GM12878 (cell line): ENCODE measurements around the gene TEPSIN. TPM values are rescaled to one million over a fixed set of nuclear protein-coding genes. Genes with fewer than 3 reads are reported as not detected.

ENCODE experiments used
- ATAC-seq: fragments of 200-7000 bp; cut with Tn5 transposase; 3 replicates; pipeline ENCODE4 v1.9.1; 2020; ENCODE audit warnings: mild to moderate bottlenecking, moderate library complexity
- BruUV-seq: library from RNA; stranded (reverse); fragments of 400-500 nt; replicated peaks from 2 replicates; lab custom pipeline; 2021; lab: Mats Ljungman, UMichigan
- CTCF ChIA-PET: fragments of 300-600 bp; sonication (Branson Sonifier 250); formaldehyde crosslinking; extraction: SDS; loops from one replicate; lab custom pipeline; 2021; ENCODE audit warnings: inconsistent platforms; lab: Yijun Ruan, JAX
- POLR2A ChIA-PET: fragments of 350-600 bp; formaldehyde crosslinking; extraction: SDS; loops from one replicate; lab custom pipeline; 2021; ENCODE audit warnings: inconsistent platforms; lab: Charles Lee
- RAD21 ChIA-PET: fragments of 300-600 bp; sonication (Branson Sonifier 250); formaldehyde crosslinking; loops from one replicate; lab custom pipeline; 2023; ENCODE audit warnings: antibody characterized with exemption; ENCODE audit not compliant: unreplicated experiment; lab: Charles Lee
- SMC1A ChIA-PET: fragments of 300-600 bp; sonication (Branson Sonifier 250); formaldehyde crosslinking; loops from one replicate; lab custom pipeline; 2023; ENCODE audit not compliant: unreplicated experiment, uncharacterized antibody; lab: Charles Lee
- DNase-seq: peaks from one replicate; pipeline ENCODE4 v3.0.0-alpha.2; 2011; ENCODE audit warnings: low read depth, low spot score
- FAIRE-seq: peaks from 3 replicates; lab custom pipeline; 2011; peaks lifted over from hg19 to GRCh38; lab: Jason Lieb, UNC
- H2AFZ ChIP-seq: 2 replicates; pipeline ENCODE4 v1.6.0; 2011; ENCODE audit warnings: low read depth, low read length, control low read depth; ENCODE audit not compliant: control insufficient read depth
- H3K27ac ChIP-seq: 2 replicates; pipeline ENCODE4 v1.5.1; 2011; ENCODE audit warnings: control low read depth; ENCODE audit not compliant: control insufficient read depth, insufficient read depth
- H3K27me3 ChIP-seq, 2 experiments: replicated peaks in 1 of 2; 2 replicates each; pipeline versions ENCODE4 v1.6.0 to v1.6.1; 2011; ENCODE audit warnings: low read length in 1 of 2; ENCODE audit not compliant: control insufficient read depth in 2 of 2, insufficient read depth in 2 of 2
- H3K36me3 ChIP-seq, 2 experiments: 2 replicates each; pipeline ENCODE4 v1.5.1; 2011; ENCODE audit warnings: low read length in 1 of 2; ENCODE audit not compliant: control insufficient read depth in 2 of 2, insufficient read depth in 2 of 2
- H3K4me1 ChIP-seq: 2 replicates; pipeline ENCODE4 v1.6.1; 2011; ENCODE audit warnings: mild to moderate bottlenecking, low read length, moderate library complexity, mixed read lengths; ENCODE audit not compliant: control insufficient read depth, insufficient read depth
- H3K4me2 ChIP-seq: 2 replicates; pipeline ENCODE4 v1.6.0; 2011; ENCODE audit warnings: control low read depth; ENCODE audit not compliant: control insufficient read depth, insufficient read depth
- H3K4me3 ChIP-seq: fragments of 200-600 bp; sonication (generic); 2 replicates; pipeline ENCODE4 v1.5.1; 2016
- H3K79me2 ChIP-seq: 2 replicates; pipeline ENCODE4 v1.6.0; 2011; ENCODE audit warnings: low read length; ENCODE audit not compliant: control insufficient read depth, insufficient read depth
- H3K9ac ChIP-seq: 2 replicates; pipeline ENCODE4 v1.8.0; 2011; ENCODE audit warnings: low read length, control low read depth, mixed read lengths; ENCODE audit not compliant: control insufficient read depth, insufficient read depth
- H3K9me3 ChIP-seq: replicated peaks from 3 replicates; pipeline ENCODE4 v1.5.1; 2011; ENCODE audit warnings: mild to moderate bottlenecking, low read length; ENCODE audit not compliant: control insufficient read depth, insufficient read depth
- H4K20me1 ChIP-seq: 2 replicates; pipeline ENCODE4 v1.6.0; 2011; ENCODE audit not compliant: control insufficient read depth, insufficient read depth
- HSF1 ChIP-seq: fragments of 150-350 bp; IDR thresholded peaks from 2 replicates; pipeline ENCODE4 v1.6.1; 2014; ENCODE audit warnings: mild to moderate bottlenecking, low read depth, low read length
- MAX ChIP-seq: IDR thresholded peaks from 2 replicates; pipeline ENCODE4 v1.6.1; 2012; ENCODE audit warnings: low read depth, low read length, improper control_type of control experiment
- MEF2B ChIP-seq: fragments of 450-650 bp; IDR thresholded peaks from 2 replicates; pipeline ENCODE4 v1.6.1; 2018; ENCODE audit warnings: mild to moderate bottlenecking, moderate library complexity; ENCODE audit not compliant: partially characterized antibody, poor library complexity, severe bottlenecking
- MLLT1 ChIP-seq: fragments of 450-650 bp; IDR thresholded peaks from 2 replicates; pipeline ENCODE4 v1.6.1; 2016; ENCODE audit warnings: mild to moderate bottlenecking
- NBN ChIP-seq: fragments of 450-650 bp; IDR thresholded peaks from 2 replicates; pipeline ENCODE4 v1.6.1; 2016
- NR2F1 ChIP-seq: fragments of 450-650 bp; conservative IDR thresholded peaks from 2 replicates; pipeline ENCODE4 v1.6.1; 2017; ENCODE audit warnings: mild to moderate bottlenecking
- NRF1 ChIP-seq: conservative IDR thresholded peaks from 2 replicates; pipeline ENCODE4 v1.6.1; 2011; ENCODE audit warnings: mild to moderate bottlenecking, low read depth, low read length, improper control_type of control experiment
- PAX8 ChIP-seq: fragments of 450-650 bp; IDR thresholded peaks from 2 replicates; pipeline ENCODE4 v1.6.1; 2017; ENCODE audit warnings: mild to moderate bottlenecking, moderate library complexity
- PBX3 ChIP-seq: IDR thresholded peaks from 2 replicates; pipeline ENCODE4 v1.6.1; 2011; ENCODE audit warnings: mild to moderate bottlenecking, low read depth, low read length, moderate library complexity; ENCODE audit not compliant: insufficient replicate concordance
- SREBF2 ChIP-seq: IDR thresholded peaks from 2 replicates; pipeline ENCODE4 v1.6.1; 2012; ENCODE audit warnings: mild to moderate bottlenecking, low read length
- TCF12 ChIP-seq: IDR thresholded peaks from 2 replicates; pipeline ENCODE4 v1.6.1; 2011; ENCODE audit warnings: low read depth, mild to moderate bottlenecking, low read length
- WGBS: methylation state at CpG from one replicate; pipeline ENCODE4 v1.1.6; 2016; ENCODE audit warnings: low lambda C conversion rate; ENCODE audit not compliant: insufficient replicate concordance, insufficient coverage; ENCODE audit errors: missing lambda C conversion rate; 5-methylcytosine and 5-hydroxymethylcytosine counted together
- in situ Hi-C: fragments of 300-500 bp; cut with MboI; formaldehyde crosslinking; loops from 9 replicates; pipeline ENCODE4 v1.14.3; 2018; ENCODE audit warnings: mixed read lengths
- intact Hi-C: fragments of 100-400 bp; cut with micrococcal nuclease; formaldehyde crosslinking; loops from one replicate; pipeline ENCODE4 v1.14.2; 2022; ENCODE audit not compliant: unreplicated experiment
- polyA plus RNA-seq, 11 experiments: library from polyadenylated mRNA; depleted of rRNA in 4 of 11; unstranded in 6 of 11; stranded (reverse) in 5 of 11; fragments of >200 nt; fragmentation: Nextera tagmentation in 4 of 11; fragmentation: Illumina TruSeq in 1 of 11; extraction: Ambion mirVana in 4 of 11; extraction: Trizol in 1 of 11; gene quantifications; 1 replicate in 1 of 11; 2 replicates in 10 of 11; pipeline versions ENCODE4 v1.2.1 to v1.2.3, GENCODE V29; 2011 to 2016; ENCODE audit warnings: inconsistent platforms in 2 of 11, missing spikeins in 2 of 11, low read depth in 1 of 11
- total RNA-seq, 4 experiments: library from RNA; depleted of rRNA in 3 of 4; stranded (reverse); fragments of >200 nt in 3 of 4; fragmentation: Illumina TruSeq in 1 of 4; extraction: Trizol in 1 of 4; gene quantifications; 2 replicates each; pipeline versions ENCODE4 v1.2.1 to v1.2.3, GENCODE V29; 2013 to 2021
- TF ChIP-seq, protein P1 (sequence below): fragments of 450-650 bp; IDR thresholded peaks from 2 replicates; pipeline ENCODE4 v1.6.1; 2017; ENCODE audit warnings: antibody characterized with exemption, mild to moderate bottlenecking, moderate library complexity
- TF ChIP-seq, protein P2 (sequence below): fragments of 450-650 bp; conservative IDR thresholded peaks from 2 replicates; pipeline ENCODE4 v1.6.1; 2017; ENCODE audit warnings: mild to moderate bottlenecking, moderate library complexity

Gene TEPSIN
- total and polyA plus RNA-seq, 10 of the 15 experiments (the other 5 are each of a cell fraction or from before 2014, with no cell fraction given): 0.87 to 36.7 (median 5.3) TPM

DNA sequence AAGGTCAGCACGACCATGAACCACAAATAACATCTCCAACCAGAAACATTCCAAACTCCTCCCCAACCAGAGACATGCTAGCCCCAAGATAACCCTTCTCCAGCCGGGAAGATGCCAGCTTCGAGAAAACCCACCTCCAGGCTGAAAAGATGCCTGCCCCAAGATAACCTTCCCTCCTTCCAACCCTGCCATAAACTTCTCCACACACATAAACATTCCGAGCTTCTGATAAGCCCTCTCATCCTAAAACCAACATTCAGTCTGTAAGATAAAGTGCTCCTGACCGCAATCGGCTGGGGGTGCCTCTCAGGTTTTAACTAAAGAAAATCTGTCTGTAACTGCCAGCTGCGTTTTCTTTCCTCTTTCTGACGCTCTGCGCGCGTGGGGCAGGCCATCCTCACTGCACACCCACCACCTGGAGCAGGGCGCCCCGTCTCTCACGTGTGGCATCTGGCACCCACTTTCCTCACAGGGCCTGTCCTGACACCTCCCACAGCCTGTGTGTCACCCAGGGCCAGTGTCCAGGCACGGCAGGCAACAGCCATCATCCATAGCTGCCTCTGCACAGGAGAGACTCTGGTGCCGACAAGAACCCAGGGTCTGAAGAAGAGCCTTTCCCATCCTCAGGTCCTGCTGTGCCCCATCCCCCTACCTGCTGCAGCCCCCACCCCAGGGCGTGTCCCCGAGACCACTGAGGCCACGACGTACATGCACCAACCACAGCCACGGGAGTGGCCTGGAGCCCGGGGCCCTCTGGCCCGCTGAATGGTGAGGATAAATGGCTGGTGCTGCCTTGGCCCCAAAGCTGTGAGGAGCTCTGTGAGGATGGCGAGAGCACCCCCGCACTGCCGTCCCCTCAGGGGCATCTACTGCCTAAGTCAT lies 3.7 kb downstream of the TEPSIN start:
- FAIRE-seq (no peak), ATAC-seq (no peak), DNase-seq (no peak)
- SMC1A ChIA-PET: no interaction called here
- no peak overlapping the region for H3K9ac ChIP-seq
- in situ Hi-C loops: loop anchor here (25.0 kb wide), 1 partner anchor 223 kb away; no protein-coding TSS in a partner anchor
- intact Hi-C loops: no loop called here
- POLR2A ChIA-PET: no interaction called here
- H3K4me2 ChIP-seq: no peak overlapping the region
- no peaks in the 10 kb centered on the region for H3K9me3 ChIP-seq
- 85% methylated on average over 26 of the region's 26 CpGs for WGBS
- H3K79me2 ChIP-seq: peaks cover 25% of the 10 kb centered on the region
- RAD21 ChIA-PET: no interaction called here
- CTCF ChIA-PET: no interaction called here
- no peak overlapping the region for H3K27ac ChIP-seq
- peaks cover 7% of the 10 kb centered on the region for H3K4me1 ChIP-seq
- no peaks in the 10 kb centered on the region for H4K20me1 ChIP-seq
- peaks cover 0 to 9% of the 10 kb centered on the region in 2 experiments; a peak in 2 of 4 replicates for H3K36me3 ChIP-seq
- BruUV-seq: no TSS peak
- no peak overlapping the region for H3K4me3 ChIP-seq
- H2AFZ ChIP-seq: no peak overlapping the region
- H3K27me3 ChIP-seq: no peaks in the 10 kb centered on the region
- TF ChIP-seq PAX8: no peak
- no peak for TF ChIP-seq PBX3
- TF ChIP-seq MEF2B: no peak
- TF ChIP-seq NR2F1: no peak
- no peak for TF ChIP-seq NRF1
- no peak for TF ChIP-seq NBN
- no peak for TF ChIP-seq TCF12
- no peak for TF ChIP-seq HSF1
- no peak for TF ChIP-seq MAX
- TF ChIP-seq, protein P1, sequence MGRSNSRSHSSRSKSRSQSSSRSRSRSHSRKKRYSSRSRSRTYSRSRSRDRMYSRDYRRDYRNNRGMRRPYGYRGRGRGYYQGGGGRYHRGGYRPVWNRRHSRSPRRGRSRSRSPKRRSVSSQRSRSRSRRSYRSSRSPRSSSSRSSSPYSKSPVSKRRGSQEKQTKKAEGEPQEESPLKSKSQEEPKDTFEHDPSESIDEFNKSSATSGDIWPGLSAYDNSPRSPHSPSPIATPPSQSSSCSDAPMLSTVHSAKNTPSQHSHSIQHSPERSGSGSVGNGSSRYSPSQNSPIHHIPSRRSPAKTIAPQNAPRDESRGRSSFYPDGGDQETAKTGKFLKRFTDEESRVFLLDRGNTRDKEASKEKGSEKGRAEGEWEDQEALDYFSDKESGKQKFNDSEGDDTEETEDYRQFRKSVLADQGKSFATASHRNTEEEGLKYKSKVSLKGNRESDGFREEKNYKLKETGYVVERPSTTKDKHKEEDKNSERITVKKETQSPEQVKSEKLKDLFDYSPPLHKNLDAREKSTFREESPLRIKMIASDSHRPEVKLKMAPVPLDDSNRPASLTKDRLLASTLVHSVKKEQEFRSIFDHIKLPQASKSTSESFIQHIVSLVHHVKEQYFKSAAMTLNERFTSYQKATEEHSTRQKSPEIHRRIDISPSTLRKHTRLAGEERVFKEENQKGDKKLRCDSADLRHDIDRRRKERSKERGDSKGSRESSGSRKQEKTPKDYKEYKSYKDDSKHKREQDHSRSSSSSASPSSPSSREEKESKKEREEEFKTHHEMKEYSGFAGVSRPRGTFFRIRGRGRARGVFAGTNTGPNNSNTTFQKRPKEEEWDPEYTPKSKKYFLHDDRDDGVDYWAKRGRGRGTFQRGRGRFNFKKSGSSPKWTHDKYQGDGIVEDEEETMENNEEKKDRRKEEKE: no peak
- TF ChIP-seq, protein P2, sequence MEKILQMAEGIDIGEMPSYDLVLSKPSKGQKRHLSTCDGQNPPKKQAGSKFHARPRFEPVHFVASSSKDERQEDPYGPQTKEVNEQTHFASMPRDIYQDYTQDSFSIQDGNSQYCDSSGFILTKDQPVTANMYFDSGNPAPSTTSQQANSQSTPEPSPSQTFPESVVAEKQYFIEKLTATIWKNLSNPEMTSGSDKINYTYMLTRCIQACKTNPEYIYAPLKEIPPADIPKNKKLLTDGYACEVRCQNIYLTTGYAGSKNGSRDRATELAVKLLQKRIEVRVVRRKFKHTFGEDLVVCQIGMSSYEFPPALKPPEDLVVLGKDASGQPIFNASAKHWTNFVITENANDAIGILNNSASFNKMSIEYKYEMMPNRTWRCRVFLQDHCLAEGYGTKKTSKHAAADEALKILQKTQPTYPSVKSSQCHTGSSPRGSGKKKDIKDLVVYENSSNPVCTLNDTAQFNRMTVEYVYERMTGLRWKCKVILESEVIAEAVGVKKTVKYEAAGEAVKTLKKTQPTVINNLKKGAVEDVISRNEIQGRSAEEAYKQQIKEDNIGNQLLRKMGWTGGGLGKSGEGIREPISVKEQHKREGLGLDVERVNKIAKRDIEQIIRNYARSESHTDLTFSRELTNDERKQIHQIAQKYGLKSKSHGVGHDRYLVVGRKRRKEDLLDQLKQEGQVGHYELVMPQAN: no peak
- no peak for TF ChIP-seq SREBF2
- no peak for TF ChIP-seq MLLT1
- TF ChIP-seq, all 136 proteins: peak for 0
